Type B pancreatic cell (in vitro differentiated cells): Measurements from ENCODE around the gene CASKIN2. TPM values are rescaled to one million over a fixed set of nuclear protein-coding genes. Genes with fewer than 3 reads are reported as not detected.
A peak's percentile ranks its signal among the peaks of the same experiment; 100 is the strongest.

Experiments used
- DNase-seq: peaks from one replicate; pipeline ENCODE4 v3.0.0; 2021; ENCODE audit warnings: mixed read lengths; ENCODE audit not compliant: unreplicated experiment; ENCODE audit errors: extremely low spot score
- H3K27ac Mint-ChIP-seq: 2 replicates; pipeline ENCODE4 v1.8.0; 2021; ENCODE audit warnings: mild to moderate bottlenecking, mixed read lengths
- H3K27me3 Mint-ChIP-seq: 2 replicates; pipeline ENCODE4 v1.8.0; 2021; ENCODE audit warnings: mixed read lengths
- H3K36me3 Mint-ChIP-seq: 2 replicates; pipeline ENCODE4 v1.8.0; 2021; ENCODE audit warnings: mixed read lengths
- H3K4me1 Mint-ChIP-seq: one replicate; pipeline ENCODE4 v1.8.0; 2021; ENCODE audit warnings: mixed read lengths; ENCODE audit not compliant: unreplicated experiment
- H3K4me3 Mint-ChIP-seq: 2 replicates; pipeline ENCODE4 v1.8.0; 2021; ENCODE audit warnings: mild to moderate bottlenecking, mixed read lengths
- H3K9me3 Mint-ChIP-seq: 2 replicates; pipeline ENCODE4 v1.8.0; 2021; ENCODE audit warnings: mixed read lengths
- CTCF ChIP-seq: fragments of 200-600 bp; sonication (generic); conservative IDR thresholded peaks from 2 replicates; pipeline ENCODE4 v1.5.0; 2021; ENCODE audit warnings: antibody characterized with exemption, mild to moderate bottlenecking
- total RNA-seq: library from RNA; stranded (reverse); gene quantifications from 2 replicates; pipeline ENCODE4 v1.2.1, GENCODE V29; 2021; ENCODE audit warnings: low replicate concordance

Gene CASKIN2
- total RNA-seq, 1 donor from 2014 or later: 31.2 TPM

GRCh38 chr17:75525806-75526554 is 10.6 kb upstream of the CASKIN2 start:
- Mint-ChIP-seq H3K27ac (peak overlapping the region; percentile 97), H3K4me3 (peak overlapping the region; percentile 94), H3K9me3 (no peaks in the 10 kb centered on the region), H3K4me1 (peaks cover 4% of the 10 kb centered on the region), H3K36me3 (peaks cover 3% of the 10 kb centered on the region), H3K27me3 (peaks cover 11% of the 10 kb centered on the region)
- DNase-seq: no peak
- no peak for TF ChIP-seq CTCF

GRCh38 chr17:75524970-75525805 is 9.9 kb upstream of the CASKIN2 start, which contains the start of gene LLGL2:
Gene LLGL2, plus strand, starts transcription at chr17:75525697. Its CDS starts 17,730 bp downstream, at chr17:75543427.
- Mint-ChIP-seq H3K9me3 (no peaks in the 10 kb centered on the region), H3K27ac (peak within 1 kb of the TSS; percentile 97), H3K4me1 (peaks cover 4% of the 10 kb centered on the region), H3K27me3 (peaks cover 11% of the 10 kb centered on the region), H3K4me3 (peak within 1 kb of the TSS; percentile 94), H3K36me3 (peaks cover 3% of the 10 kb centered on the region)
- TF ChIP-seq CTCF: peak; percentile 46
- peak; percentile 85 for DNase-seq

- H3K4me1 Mint-ChIP-seq: peaks cover 4% of the 10 kb centered on the region
- peaks cover 11% of the 10 kb centered on the region for H3K27me3 Mint-ChIP-seq
- DNase-seq: no peak
- H3K36me3 Mint-ChIP-seq: peaks cover 3% of the 10 kb centered on the region
- no peak for TF ChIP-seq CTCF
- peak overlapping the region; percentile 53 for H3K27ac Mint-ChIP-seq
- no peaks in the 10 kb centered on the region for H3K9me3 Mint-ChIP-seq
- H3K4me3 Mint-ChIP-seq: peak overlapping the region; percentile 74
Observed at GRCh38 chr17:75524269-75524969, 9.1 kb upstream of the CASKIN2 start.

- Mint-ChIP-seq H3K27ac (no peak overlapping the region), H3K9me3 (no peaks in the 10 kb centered on the region), H3K4me3 (no peak overlapping the region), H3K36me3 (peaks cover 5% of the 10 kb centered on the region), H3K27me3 (peaks cover 11% of the 10 kb centered on the region), H3K4me1 (peaks cover 4% of the 10 kb centered on the region)
- no peak for DNase-seq
- no peak for TF ChIP-seq CTCF
Observed at GRCh38 chr17:75523647-75524046, 8.3 kb upstream of the CASKIN2 start.

- no peak for DNase-seq
- Mint-ChIP-seq H3K27ac (no peak overlapping the region), H3K27me3 (peaks cover 10% of the 10 kb centered on the region), H3K9me3 (no peaks in the 10 kb centered on the region), H3K4me1 (peaks cover 20% of the 10 kb centered on the region), H3K4me3 (peak overlapping the region; percentile 25), H3K36me3 (peaks cover 8% of the 10 kb centered on the region)
- TF ChIP-seq CTCF: no peak
Observed at GRCh38 chr17:75521951-75522727, 6.8 kb upstream of the CASKIN2 start.
